ENCODE results near the gene MAPRE2. TPM values are rescaled to one million over a fixed set of nuclear protein-coding genes. Genes with fewer than 3 reads are reported as not detected.

Gene MAPRE2
- total RNA-seq, 1 donor from 2014 or later, result 23.4 TPM

- Mint-ChIP-seq H3K9me3 (ENCODE audit: low read depth) (peaks cover 2% of the 10 kb centered on the region), H3K27ac (ENCODE audit: unreplicated experiment) (no peak overlapping the region), H3K4me3 (ENCODE audit: unreplicated experiment) (no peak overlapping the region), H3K36me3 (ENCODE audit: low read depth) (peaks cover 3% of the 10 kb centered on the region), H3K27me3 (ENCODE audit: low read depth) (no peaks in the 10 kb centered on the region), H3K4me1 (ENCODE audit: low read depth) (peaks cover 24% of the 10 kb centered on the region)
- TF ChIP-seq, protein P1, sequence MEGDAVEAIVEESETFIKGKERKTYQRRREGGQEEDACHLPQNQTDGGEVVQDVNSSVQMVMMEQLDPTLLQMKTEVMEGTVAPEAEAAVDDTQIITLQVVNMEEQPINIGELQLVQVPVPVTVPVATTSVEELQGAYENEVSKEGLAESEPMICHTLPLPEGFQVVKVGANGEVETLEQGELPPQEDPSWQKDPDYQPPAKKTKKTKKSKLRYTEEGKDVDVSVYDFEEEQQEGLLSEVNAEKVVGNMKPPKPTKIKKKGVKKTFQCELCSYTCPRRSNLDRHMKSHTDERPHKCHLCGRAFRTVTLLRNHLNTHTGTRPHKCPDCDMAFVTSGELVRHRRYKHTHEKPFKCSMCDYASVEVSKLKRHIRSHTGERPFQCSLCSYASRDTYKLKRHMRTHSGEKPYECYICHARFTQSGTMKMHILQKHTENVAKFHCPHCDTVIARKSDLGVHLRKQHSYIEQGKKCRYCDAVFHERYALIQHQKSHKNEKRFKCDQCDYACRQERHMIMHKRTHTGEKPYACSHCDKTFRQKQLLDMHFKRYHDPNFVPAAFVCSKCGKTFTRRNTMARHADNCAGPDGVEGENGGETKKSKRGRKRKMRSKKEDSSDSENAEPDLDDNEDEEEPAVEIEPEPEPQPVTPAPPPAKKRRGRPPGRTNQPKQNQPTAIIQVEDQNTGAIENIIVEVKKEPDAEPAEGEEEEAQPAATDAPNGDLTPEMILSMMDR (IDR thresholded peaks at IDR 0.05), result no peak
- no peak for DNase-seq (ENCODE audit: low spot score)
Measured at GRCh38 chr18:35051641-35052377, 10.6 kb downstream of the MAPRE2 start.

- no peak for DNase-seq (ENCODE audit: low spot score)
- Mint-ChIP-seq H3K9me3 (ENCODE audit: low read depth) (no peaks in the 10 kb centered on the region), H3K27me3 (ENCODE audit: low read depth) (no peaks in the 10 kb centered on the region), H3K36me3 (ENCODE audit: low read depth) (no peaks in the 10 kb centered on the region), H3K27ac (ENCODE audit: unreplicated experiment) (no peak overlapping the region), H3K4me3 (ENCODE audit: unreplicated experiment) (no peak overlapping the region), H3K4me1 (ENCODE audit: low read depth) (peaks cover 20% of the 10 kb centered on the region)
- TF ChIP-seq, protein P1 (IDR thresholded peaks at IDR 0.05), result no peak
Measured at GRCh38 chr18:35054401-35054800, 13.2 kb downstream of the MAPRE2 start.

DNA sequence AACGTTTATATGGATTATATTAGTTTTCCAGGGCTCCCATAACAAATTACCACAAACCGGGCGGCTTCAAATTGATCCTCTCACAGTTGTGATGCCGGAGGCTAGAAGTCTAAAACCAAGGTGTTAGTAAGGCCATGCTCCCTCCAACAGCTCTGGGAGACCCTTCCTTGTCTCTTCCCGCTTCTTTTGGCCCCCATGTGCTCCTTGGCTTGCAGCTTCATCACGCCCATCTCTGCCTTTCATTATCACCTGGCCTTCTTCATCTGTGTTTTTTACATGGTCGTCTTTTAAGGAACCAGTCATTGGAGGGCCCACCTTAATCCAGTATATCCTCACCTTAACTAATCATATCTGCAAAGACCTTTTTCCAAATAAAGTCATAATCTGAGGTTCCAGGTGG lies 13.9 kb downstream of the MAPRE2 start:
- no peak overlapping the region for H3K27ac Mint-ChIP-seq (ENCODE audit: unreplicated experiment)
- TF ChIP-seq, protein P1 (IDR thresholded peaks at IDR 0.05), result no peak

GRCh38 chr18:35055726-35056125 lies 14.5 kb downstream of the MAPRE2 start:
- peaks cover 21% of the 10 kb centered on the region for H3K4me1 Mint-ChIP-seq (ENCODE audit: low read depth)
- DNase-seq (ENCODE audit: low spot score), result no peak
- H3K27ac Mint-ChIP-seq (ENCODE audit: unreplicated experiment), result no peak overlapping the region
- H3K27me3 Mint-ChIP-seq (ENCODE audit: low read depth), result no peaks in the 10 kb centered on the region
- no peaks in the 10 kb centered on the region for H3K36me3 Mint-ChIP-seq (ENCODE audit: low read depth)
- no peak overlapping the region for H3K4me3 Mint-ChIP-seq (ENCODE audit: unreplicated experiment)
- H3K9me3 Mint-ChIP-seq (ENCODE audit: low read depth), result no peaks in the 10 kb centered on the region
- TF ChIP-seq, protein P1 (IDR thresholded peaks at IDR 0.05), result no peak

More for the DNA sequence above, 13.9 kb downstream of the MAPRE2 start:
- DNase-seq (ENCODE audit: low spot score), result no peak
- Mint-ChIP-seq H3K4me3 (ENCODE audit: unreplicated experiment) (no peak overlapping the region), H3K9me3 (ENCODE audit: low read depth) (no peaks in the 10 kb centered on the region), H3K36me3 (ENCODE audit: low read depth) (no peaks in the 10 kb centered on the region), H3K4me1 (ENCODE audit: low read depth) (peaks cover 21% of the 10 kb centered on the region), H3K27me3 (ENCODE audit: low read depth) (no peaks in the 10 kb centered on the region)

GRCh38 chr18:35059280-35059927 lies 18.2 kb downstream of the MAPRE2 start:
- peaks cover 15% of the 10 kb centered on the region for H3K4me1 Mint-ChIP-seq (ENCODE audit: low read depth)
- no peaks in the 10 kb centered on the region for H3K9me3 Mint-ChIP-seq (ENCODE audit: low read depth)
- no peaks in the 10 kb centered on the region for H3K27me3 Mint-ChIP-seq (ENCODE audit: low read depth)
- TF ChIP-seq, protein P1 (IDR thresholded peaks at IDR 0.05), result no peak
- DNase-seq (ENCODE audit: low spot score), result no peak
- H3K4me3 Mint-ChIP-seq (ENCODE audit: unreplicated experiment), result no peak overlapping the region
- H3K36me3 Mint-ChIP-seq (ENCODE audit: low read depth), result no peaks in the 10 kb centered on the region
- no peak overlapping the region for H3K27ac Mint-ChIP-seq (ENCODE audit: unreplicated experiment)

Data from chondrocyte (in vitro differentiated cells).